HEK293T (cell line): ENCODE results near the gene TRIM33.

Experiments used
- ARNT ChIP-seq: fragments of 450-650 bp; IDR thresholded peaks from 2 replicates; pipeline ENCODE4 v1.6.1; 2017; ENCODE audit warnings: mild to moderate bottlenecking
- BHLHE40 ChIP-seq: fragments of 450-650 bp; IDR thresholded peaks from 2 replicates; pipeline ENCODE4 v1.6.1; 2016; ENCODE audit warnings: mild to moderate bottlenecking, moderate library complexity, borderline replicate concordance
- ELF4 ChIP-seq: fragments of 450-650 bp; IDR thresholded peaks from 2 replicates; pipeline ENCODE4 v1.6.1; 2017; ENCODE audit warnings: antibody characterized with exemption
- HDGF ChIP-seq: fragments of 450-650 bp; IDR thresholded peaks from 2 replicates; pipeline ENCODE4 v1.6.1; 2017; ENCODE audit warnings: antibody characterized with exemption, borderline replicate concordance
- L3MBTL2 ChIP-seq: fragments of 450-650 bp; conservative IDR thresholded peaks from 2 replicates; pipeline ENCODE4 v1.6.1; 2016; ENCODE audit warnings: mild to moderate bottlenecking
- LEF1 ChIP-seq: fragments of 450-650 bp; IDR thresholded peaks from 2 replicates; pipeline ENCODE4 v1.6.1; 2017; ENCODE audit warnings: mild to moderate bottlenecking, borderline replicate concordance
- NFRKB ChIP-seq: fragments of 450-650 bp; IDR thresholded peaks from 2 replicates; pipeline ENCODE4 v1.6.1; 2016; ENCODE audit warnings: mild to moderate bottlenecking, moderate library complexity
- PKNOX1 ChIP-seq: fragments of 450-650 bp; IDR thresholded peaks from 2 replicates; pipeline ENCODE4 v1.6.1; 2016
- SP1 ChIP-seq: fragments of 450-650 bp; IDR thresholded peaks from 2 replicates; pipeline ENCODE4 v1.6.1; 2017
- SUZ12 ChIP-seq: fragments of 450-650 bp; IDR thresholded peaks from 2 replicates; pipeline ENCODE4 v1.6.1; 2016; ENCODE audit warnings: mild to moderate bottlenecking

GRCh38 chr1:114441332-114441731 lies 69.7 kb downstream of the TRIM33 start:
- TF ChIP-seq BHLHE40: no peak
- TF ChIP-seq HDGF: no peak
- TF ChIP-seq PKNOX1: no peak
- TF ChIP-seq L3MBTL2: no peak
- no peak for TF ChIP-seq SUZ12
- TF ChIP-seq ELF4: no peak
- TF ChIP-seq ARNT: no peak
- no peak for TF ChIP-seq NFRKB
- TF ChIP-seq LEF1: no peak
- no peak for TF ChIP-seq SP1
